DMS 273 (cell line): ENCODE measurements around the gene TMIE.
"Not testable (repeated sequence)": the region's sequence is repeated elsewhere in the genome, so short reads cannot be mapped to it uniquely, and the experiment has no call there.

Experiments used
- DNase-seq: peaks from one replicate; lab custom pipeline; 2025; ENCODE audit not compliant: unreplicated experiment; lab: John Stamatoyannopoulos, UW

TMIE gene

GRCh38 chr3:46682974-46683373 lies 18.2 kb upstream of the TMIE start:
- no peak for DNase-seq

GRCh38 chr3:46684891-46685290 lies 16.3 kb upstream of the TMIE start:
- DNase-seq: no peak

- no peak for DNase-seq
Measured at GRCh38 chr3:46685446-46685845, 15.7 kb upstream of the TMIE start.

- DNase-seq: no peak
Measured at GRCh38 chr3:46690798-46691197, 10.4 kb upstream of the TMIE start.

- no peak for DNase-seq
Measured at GRCh38 chr3:46692566-46692990, 8.6 kb upstream of the TMIE start.

GRCh38 chr3:46693038-46693891 lies 7.9 kb upstream of the TMIE start, which contains the start of gene ALS2CL:
Gene ALS2CL, minus strand, starts transcription at chr3:46693679. Its CDS starts 4,239 bp downstream, at chr3:46689440.
- peak; percentile 54 for DNase-seq

- DNase-seq: no peak
Measured at GRCh38 chr3:46693892-46694226, 7.3 kb upstream of the TMIE start.

- DNase-seq: no peak
Measured at GRCh38 chr3:46694520-46694919, 6.7 kb upstream of the TMIE start.

GRCh38 chr3:46695177-46695961 lies 5.8 kb upstream of the TMIE start:
- peak; percentile 32 for DNase-seq

GRCh38 chr3:46695962-46696894 lies 5.0 kb upstream of the TMIE start:
- no peak for DNase-seq

- no peak for DNase-seq
Measured at GRCh38 chr3:46699676-46700523, 1.3 kb upstream of the TMIE start.

GRCh38 chr3:46700772-46701171 lies 420 bp upstream of the TMIE start:
- DNase-seq: peak; percentile 9

- no peak for DNase-seq
Measured at GRCh38 chr3:46702246-46703012, 1.2 kb downstream of the TMIE start.

- DNase-seq: no peak
Measured at GRCh38 chr3:46703013-46703520, 1.9 kb downstream of the TMIE start.

- DNase-seq: not testable (repeated sequence)
Measured at GRCh38 chr3:46704346-46704745, 3.2 kb downstream of the TMIE start.

GRCh38 chr3:46705022-46705530 lies 3.9 kb downstream of the TMIE start:
- peak; percentile 73 for DNase-seq

- DNase-seq: no peak
Measured at GRCh38 chr3:46705751-46706552, 4.8 kb downstream of the TMIE start.
